Measurements from ENCODE around the gene DOCK4. TPM values are rescaled to one million over a fixed set of nuclear protein-coding genes. Genes with fewer than 3 reads are reported as not detected.

DOCK4 gene
- total RNA-seq, 4 donors from 2014 or later: 8.2 to 9.0 (median 8.6) TPM

DNA sequence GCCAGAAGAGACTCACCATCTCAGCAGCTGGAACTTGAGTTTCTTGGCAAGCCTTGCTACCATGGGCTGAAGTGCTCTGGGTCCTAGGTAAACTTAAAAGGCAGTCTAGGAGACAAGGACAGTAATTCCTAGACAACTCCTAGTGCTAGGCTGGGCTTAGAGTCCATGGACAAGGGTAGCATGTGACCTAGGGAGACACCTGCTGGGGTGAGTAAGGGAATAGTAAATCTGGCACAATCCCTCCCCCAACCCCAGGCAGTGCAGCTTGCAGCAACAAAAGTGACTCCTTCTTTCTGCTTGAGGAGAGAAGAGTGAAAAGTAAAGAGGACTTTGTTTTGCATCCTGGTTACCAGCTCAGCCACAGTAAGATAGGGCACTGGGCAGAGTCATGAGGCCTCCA is 327.4 kb downstream of the DOCK4 start:
- no peak overlapping the region for H3K4me3 ChIP-seq (ENCODE audit: low read depth, poor library complexity, severe bottlenecking)
- intact Hi-C loops (cut with DNase I; ENCODE audit: low total_unique reads): no loop called here
- DNase-seq (ENCODE audit: low spot score in 2 of 2): no peak
- no peak for TF ChIP-seq POLR2A (IDR thresholded peaks at IDR 0.05)
- TF ChIP-seq, protein P1, sequence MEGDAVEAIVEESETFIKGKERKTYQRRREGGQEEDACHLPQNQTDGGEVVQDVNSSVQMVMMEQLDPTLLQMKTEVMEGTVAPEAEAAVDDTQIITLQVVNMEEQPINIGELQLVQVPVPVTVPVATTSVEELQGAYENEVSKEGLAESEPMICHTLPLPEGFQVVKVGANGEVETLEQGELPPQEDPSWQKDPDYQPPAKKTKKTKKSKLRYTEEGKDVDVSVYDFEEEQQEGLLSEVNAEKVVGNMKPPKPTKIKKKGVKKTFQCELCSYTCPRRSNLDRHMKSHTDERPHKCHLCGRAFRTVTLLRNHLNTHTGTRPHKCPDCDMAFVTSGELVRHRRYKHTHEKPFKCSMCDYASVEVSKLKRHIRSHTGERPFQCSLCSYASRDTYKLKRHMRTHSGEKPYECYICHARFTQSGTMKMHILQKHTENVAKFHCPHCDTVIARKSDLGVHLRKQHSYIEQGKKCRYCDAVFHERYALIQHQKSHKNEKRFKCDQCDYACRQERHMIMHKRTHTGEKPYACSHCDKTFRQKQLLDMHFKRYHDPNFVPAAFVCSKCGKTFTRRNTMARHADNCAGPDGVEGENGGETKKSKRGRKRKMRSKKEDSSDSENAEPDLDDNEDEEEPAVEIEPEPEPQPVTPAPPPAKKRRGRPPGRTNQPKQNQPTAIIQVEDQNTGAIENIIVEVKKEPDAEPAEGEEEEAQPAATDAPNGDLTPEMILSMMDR (IDR thresholded peaks at IDR 0.05): no peak

DNA sequence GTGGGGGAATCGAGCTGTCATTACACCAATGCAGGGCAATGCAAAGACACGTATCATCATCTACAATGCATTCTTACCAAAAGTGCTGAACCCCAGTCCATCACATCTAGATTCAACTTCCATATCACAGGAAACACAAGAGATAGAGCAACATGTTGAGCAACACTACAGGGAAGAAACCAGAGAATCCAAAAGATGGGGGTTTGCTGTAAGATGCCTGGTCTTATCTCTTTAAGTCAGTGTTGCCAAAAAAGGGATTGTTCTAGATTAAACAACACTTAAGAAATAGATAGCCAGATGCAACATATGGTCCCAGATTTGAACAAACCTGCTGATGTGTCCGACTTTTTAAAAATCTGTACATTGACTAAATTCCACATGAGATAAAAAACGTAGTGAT is 328.3 kb downstream of the DOCK4 start:
- intact Hi-C loops (cut with DNase I; ENCODE audit: low total_unique reads): no loop called here
- no peak for TF ChIP-seq POLR2A (IDR thresholded peaks at IDR 0.05)
- TF ChIP-seq, protein P1 (IDR thresholded peaks at IDR 0.05): no peak
- WGBS, 2 donors: 91% methylated on average over 4 of the region's 4 CpGs
- DNase-seq (ENCODE audit: low spot score in 2 of 2): no peak
- no peak overlapping the region for H3K4me3 ChIP-seq (ENCODE audit: low read depth, poor library complexity, severe bottlenecking)

DNA sequence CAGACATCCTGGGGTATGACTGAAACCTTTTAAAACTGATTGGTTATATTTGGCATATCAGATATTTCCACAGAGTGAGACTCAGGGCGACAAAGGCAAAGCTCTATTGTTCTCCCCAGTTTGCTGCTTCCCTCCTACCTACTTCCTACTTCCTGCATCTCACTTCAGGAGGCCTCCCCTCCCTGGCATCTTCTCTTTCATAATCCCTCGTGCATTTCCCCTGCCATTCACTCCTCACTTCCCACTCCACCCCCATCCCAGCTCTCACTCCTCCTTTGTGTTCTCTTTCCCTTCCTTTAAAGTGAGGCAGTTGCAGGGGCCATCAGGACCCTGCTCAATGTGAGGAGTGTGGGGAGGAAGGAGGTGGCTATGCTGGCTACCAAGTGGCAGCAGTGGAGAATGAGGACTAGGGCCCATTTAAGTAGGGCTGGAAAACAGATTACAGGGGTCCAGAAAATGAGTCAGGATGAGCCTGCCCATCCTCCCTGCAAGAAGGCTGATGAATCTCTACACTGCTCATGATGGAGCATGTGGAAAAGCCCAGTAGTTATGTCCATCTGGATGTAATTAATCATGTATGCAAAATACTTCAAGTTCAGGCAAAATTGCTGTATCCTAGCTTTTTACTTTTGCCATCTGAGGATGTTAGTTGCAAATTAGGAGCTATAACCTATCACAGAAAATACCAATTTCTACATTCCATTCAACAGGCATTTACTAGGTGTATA is 332.1 kb downstream of the DOCK4 start:
- no peak for DNase-seq (ENCODE audit: low spot score in 2 of 2)
- TF ChIP-seq, protein P1 (IDR thresholded peaks at IDR 0.05): no peak
- TF ChIP-seq POLR2A (IDR thresholded peaks at IDR 0.05): no peak
- H3K4me3 ChIP-seq (ENCODE audit: low read depth, poor library complexity, severe bottlenecking): no peak overlapping the region
- intact Hi-C loops (cut with DNase I; ENCODE audit: low total_unique reads): no loop called here
- 51 to 63% methylated on average over 2 of the region's 2 CpGs for WGBS, 2 donors

DNA sequence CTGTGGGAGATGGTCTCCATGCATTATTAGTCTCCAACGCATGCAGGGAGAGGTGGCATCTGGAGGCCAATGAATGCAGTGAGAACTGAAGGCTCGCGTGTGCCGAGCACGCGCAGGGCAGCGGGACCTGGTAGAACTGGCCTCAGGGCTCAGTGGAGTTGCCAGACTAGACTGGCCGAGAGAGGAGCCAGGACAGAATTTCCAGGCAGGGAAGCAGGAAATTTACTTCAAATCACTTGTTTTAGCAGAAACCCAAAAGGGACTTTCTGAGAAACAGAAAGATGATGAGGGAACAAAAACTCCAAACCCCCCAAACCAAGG is 332.9 kb downstream of the DOCK4 start:
- no peak for TF ChIP-seq POLR2A (IDR thresholded peaks at IDR 0.05)
- TF ChIP-seq, protein P1 (IDR thresholded peaks at IDR 0.05): no peak
- WGBS, 2 donors: 74 to 76% methylated on average over 8 of the region's 8 CpGs
- intact Hi-C loops (cut with DNase I; ENCODE audit: low total_unique reads): no loop called here
- DNase-seq (ENCODE audit: low spot score in 2 of 2): no peak
- no peak overlapping the region for H3K4me3 ChIP-seq (ENCODE audit: low read depth, poor library complexity, severe bottlenecking)

DNA sequence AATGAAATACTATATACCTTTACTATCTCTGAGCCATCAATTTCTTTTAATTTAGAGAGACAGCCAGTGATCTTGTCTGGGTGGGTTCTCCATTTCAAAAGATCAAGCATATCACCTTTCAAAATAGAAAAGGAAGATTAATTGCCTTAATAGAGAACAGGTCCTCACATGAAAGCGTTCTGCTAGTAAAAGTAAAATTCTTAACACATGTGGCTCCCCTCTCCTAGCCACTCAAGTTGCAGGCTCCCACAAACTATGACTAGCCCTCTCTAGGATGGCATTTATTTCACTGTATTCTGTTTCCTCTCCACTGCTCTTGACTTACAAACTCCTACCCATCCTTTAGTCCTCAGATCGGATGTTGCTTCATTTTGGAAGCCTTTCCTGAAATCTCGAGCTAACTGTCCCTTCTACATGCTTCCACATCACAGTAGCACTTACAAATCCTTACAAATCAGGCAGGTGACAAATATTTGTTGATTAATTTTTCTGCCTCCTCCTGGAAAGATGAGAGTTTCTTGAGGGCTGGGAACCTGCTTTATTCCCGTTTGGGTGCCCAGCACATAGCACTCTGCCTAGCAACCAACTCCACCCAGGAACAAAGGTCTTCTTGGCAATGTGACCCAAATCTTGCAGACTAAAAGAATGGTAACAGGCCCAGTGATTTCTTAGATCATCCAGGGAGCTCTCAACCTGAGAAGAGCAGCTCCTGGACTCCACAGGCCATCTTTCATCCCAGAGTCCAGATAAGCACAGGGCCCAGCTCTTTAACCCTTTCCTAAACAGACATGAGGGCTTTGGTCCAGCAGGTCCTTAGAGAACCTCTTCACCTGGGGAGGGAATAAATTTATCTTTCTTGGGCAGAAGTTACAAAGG is 333.5 kb downstream of the DOCK4 start:
- intact Hi-C loops (cut with DNase I; ENCODE audit: low total_unique reads): no loop called here
- TF ChIP-seq, protein P1 (IDR thresholded peaks at IDR 0.05): no peak
- no peak for TF ChIP-seq POLR2A (IDR thresholded peaks at IDR 0.05)
- H3K4me3 ChIP-seq (ENCODE audit: low read depth, poor library complexity, severe bottlenecking): no peak overlapping the region
- 57 to 62% methylated on average over 4 of the region's 4 CpGs for WGBS, 2 donors
- DNase-seq (ENCODE audit: low spot score in 2 of 2): no peak
